GM21737 (cell line): ENCODE data around the gene MARS1.
"Not testable (repeated sequence)": the region's sequence is repeated elsewhere in the genome, so short reads cannot be mapped to it uniquely, and the experiment has no call there.

ENCODE experiments used
- ATAC-seq: cut with Tn5 transposase; IDR thresholded peaks from one replicate; pipeline ENCODE4 v1.9.1; 2021; ENCODE audit warnings: mild to moderate bottlenecking, moderate library complexity; ENCODE audit not compliant: unreplicated experiment

Gene MARS1

DNA sequence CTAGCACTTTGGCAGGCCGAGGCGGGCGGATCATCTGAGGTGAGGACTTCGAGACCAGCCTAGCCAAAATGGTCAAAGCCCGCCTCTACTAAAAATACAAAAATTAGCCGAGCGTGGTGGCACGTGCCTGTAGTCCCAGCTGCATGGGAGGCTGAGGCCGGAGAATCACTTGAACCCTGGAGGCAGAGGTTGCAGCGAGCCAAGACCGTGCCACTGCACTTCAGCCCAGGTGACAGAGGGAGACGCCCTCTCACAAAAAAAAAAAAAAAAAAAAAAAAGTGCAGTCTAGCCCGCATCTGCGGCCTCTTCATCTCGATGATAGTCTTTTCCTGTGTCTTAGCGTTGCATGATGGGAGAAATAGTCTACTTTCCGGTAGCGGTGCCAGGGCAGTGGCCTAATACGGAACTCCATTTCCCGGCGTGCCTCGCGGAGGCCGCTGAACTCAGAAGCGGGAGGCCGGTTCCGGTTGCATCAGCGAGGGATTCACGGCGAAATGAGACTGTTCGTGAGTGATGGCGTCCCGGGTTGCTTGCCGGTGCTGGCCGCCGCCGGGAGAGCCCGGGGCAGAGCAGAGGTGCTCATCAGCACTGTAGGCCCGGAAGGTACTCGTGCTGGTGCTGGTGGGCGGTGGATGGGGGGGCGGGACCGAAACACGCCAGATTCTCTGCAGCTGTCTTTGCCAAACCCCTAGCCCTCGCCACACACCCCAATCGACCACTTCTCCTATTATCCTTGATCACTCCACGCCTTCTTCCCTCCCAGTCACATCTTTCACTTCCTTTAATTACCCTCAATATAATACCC lies at the start of gene MARS1:
Gene MARS1 (plus strand): TSS at position 472 of the 805 bp plus-strand sequence. CDS start 23 bp downstream, at position 495.
- ATAC-seq: peak; percentile 96

DNA sequence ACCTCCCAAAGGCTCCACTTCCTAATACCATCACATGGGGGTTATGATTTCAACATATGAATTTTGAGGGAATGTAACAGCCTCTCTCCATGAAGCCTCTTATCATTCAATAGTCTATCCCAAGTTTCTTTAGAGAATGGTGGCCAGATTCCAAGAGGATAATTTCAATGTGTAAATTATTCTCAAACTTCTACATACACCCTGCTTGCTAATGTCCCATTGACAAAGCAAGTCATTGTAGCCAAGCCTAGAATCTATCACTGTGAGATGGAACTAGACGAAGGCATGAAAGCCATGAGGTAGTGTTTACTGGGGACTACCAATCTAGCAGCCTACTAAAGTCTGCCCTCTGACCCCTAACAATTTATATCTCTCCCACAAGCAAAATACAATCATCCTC lies 49.5 kb upstream of the MARS1 start:
- no peak for ATAC-seq

GRCh38 chr12:57439762-57440266 lies 48.1 kb upstream of the MARS1 start:
- no peak for ATAC-seq

DNA sequence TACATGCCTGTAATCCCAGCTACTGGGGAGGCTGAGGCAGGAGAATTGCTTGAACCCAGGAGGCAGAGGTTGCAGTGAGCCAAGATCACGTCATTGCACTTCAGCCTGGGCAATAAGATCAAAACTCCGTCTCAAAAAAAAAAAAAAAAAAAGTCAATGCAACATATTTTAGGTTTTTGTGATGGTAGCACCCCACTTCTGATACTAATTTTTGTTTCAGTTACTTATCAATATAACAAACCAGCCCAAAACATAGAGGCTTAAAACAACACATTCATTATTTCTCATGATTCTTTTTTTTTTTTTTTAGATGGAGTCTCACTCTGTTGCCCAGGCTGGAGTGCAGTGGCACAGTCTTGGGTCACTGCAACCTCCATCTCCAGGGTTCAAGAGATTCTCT lies 46.5 kb upstream of the MARS1 start:
- ATAC-seq: not testable (repeated sequence)

DNA sequence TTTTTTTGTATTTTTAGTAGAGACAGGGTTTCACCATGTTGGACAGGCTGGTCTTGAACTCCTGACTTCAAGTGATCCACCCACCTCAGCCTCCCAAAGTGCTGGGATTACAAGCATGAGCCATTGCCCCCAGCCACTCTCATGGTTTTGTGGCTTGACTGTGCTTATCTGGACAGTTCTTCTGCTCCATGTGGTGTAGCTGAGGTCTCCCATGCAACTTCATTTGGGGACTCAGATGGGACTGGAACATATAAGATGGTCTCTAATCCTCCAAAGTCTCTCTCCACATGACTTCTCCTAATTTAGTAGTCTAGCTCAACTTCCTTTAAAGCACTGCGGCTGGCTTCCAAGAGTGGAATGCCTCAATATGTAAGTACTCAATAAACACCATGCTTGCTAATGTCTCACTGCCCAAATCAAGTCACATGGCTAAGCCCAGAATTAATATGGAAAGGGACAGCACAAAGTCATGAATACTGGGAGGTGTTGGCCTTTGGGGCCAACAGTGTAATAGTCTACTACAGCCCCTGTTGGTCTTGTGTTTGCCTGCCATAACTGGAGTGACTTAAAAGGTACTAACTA lies 45.9 kb upstream of the MARS1 start:
- ATAC-seq: no peak

DNA sequence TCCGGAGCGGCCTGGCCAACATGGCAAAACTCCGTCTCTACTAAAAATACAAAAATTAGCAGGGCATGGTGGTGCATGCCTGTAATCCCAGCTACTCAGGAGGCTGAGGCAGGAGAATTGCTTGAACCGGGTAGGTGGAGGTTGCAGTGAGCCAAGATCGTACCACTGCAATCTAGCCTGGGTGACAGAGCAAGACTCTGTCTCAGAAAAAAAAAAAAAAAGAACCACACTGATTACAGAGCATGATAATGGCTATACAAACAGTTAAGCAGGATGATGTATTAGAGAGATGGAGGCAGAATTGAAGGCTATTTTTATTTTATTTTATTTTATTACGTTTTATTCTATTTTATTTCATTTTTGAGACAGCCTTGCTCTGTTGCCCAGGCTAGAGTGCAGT lies 43.5 kb upstream of the MARS1 start:
- ATAC-seq: not testable (repeated sequence)

DNA sequence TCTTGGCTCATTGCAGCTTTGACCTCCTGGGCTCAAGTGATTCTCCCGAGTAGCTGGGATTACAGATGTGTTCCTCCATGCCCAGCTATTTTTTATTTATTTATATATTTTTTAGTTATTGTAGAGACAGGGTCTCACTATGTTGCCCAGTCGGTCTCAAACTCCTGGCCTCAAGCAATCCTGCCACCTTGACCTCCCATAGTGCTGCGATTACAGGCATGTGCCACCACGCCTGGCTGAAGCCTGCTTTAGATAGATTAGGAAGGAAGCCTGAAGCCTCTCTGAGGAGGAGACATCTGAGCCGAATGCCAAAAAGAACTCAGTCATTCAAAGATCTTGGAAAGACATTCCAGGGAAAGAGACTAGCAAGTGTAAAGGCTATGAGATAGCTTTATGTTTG lies 43.1 kb upstream of the MARS1 start:
- ATAC-seq: no peak

- ATAC-seq: no peak
Measured at GRCh38 chr12:57446292-57446960, 41.4 kb upstream of the MARS1 start.

GRCh38 chr12:57448669-57449068 lies 39.2 kb upstream of the MARS1 start:
- ATAC-seq: no peak

DNA sequence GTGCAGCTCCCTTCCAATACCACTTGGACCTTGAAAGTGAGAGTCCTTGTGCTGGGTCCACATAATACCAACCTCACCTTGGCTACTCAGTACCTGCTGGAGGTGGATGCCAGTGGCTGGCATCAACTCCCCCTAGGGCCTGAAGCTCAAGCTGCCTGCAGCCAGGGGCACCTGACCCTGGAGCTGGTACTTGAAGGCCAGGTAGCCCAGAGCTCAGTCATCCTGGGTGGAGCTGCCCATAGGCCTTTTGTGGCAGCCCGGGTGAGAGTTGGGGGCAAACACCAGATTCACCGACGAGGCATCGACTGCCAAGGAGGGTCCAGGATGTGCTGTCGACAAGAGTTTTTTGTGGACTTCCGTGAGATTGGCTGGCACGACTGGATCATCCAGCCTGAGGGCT lies 38.5 kb upstream of the MARS1 start:
- no peak for ATAC-seq

- ATAC-seq: no peak
Measured at GRCh38 chr12:57450057-57450456, 37.8 kb upstream of the MARS1 start.

GRCh38 chr12:57451233-57451778 lies 36.6 kb upstream of the MARS1 start:
- ATAC-seq: no peak

GRCh38 chr12:57452181-57452936 lies 35.5 kb upstream of the MARS1 start:
- no peak for ATAC-seq

- ATAC-seq: no peak
Measured at GRCh38 chr12:57452937-57453509, 34.8 kb upstream of the MARS1 start.

- ATAC-seq: no peak
Measured at GRCh38 chr12:57454213-57454565, 33.7 kb upstream of the MARS1 start.

GRCh38 chr12:57454566-57455373 lies 33.1 kb upstream of the MARS1 start, which contains the start of gene INHBE:
Gene INHBE, plus strand, starts transcription at chr12:57455307. Its CDS starts 230 bp downstream, at chr12:57455537.
- no peak for ATAC-seq

DNA sequence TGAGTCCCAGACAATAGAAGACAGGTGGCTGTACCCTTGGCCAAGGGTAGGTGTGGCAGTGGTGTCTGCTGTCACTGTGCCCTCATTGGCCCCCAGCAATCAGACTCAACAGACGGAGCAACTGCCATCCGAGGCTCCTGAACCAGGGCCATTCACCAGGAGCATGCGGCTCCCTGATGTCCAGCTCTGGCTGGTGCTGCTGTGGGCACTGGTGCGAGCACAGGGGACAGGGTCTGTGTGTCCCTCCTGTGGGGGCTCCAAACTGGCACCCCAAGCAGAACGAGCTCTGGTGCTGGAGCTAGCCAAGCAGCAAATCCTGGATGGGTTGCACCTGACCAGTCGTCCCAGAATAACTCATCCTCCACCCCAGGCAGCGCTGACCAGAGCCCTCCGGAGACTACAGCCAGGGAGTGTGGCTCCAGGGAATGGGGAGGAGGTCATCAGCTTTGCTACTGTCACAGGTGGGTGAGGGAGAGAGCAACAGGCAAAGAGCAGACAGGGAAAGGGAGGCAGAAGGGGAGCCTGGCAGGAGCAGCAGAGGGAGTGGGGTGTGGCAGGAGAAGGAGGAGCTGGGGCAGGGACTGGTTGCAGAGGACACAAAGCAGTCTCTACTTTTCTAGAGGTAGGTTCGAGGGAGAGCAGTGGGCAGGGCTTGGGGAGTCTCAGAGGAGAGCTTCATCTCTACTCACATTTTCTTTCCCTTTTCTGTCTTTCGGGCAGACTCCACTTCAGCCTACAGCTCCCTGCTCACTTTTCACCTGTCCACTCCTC lies 32.3 kb upstream of the MARS1 start:
- ATAC-seq: no peak

- no peak for ATAC-seq
Measured at GRCh38 chr12:57456145-57456700, 31.6 kb upstream of the MARS1 start.
